Neural crest cell (in vitro differentiated cells): ENCODE measurements around the gene TRIM75. TPM values are rescaled to one million over a fixed set of nuclear protein-coding genes. Genes with fewer than 3 reads are reported as not detected.
A peak's percentile ranks its signal among the peaks of the same experiment; 100 is the strongest.

ENCODE experiments used
- DNase-seq: peaks from one replicate; pipeline ENCODE4 v3.0.0; 2021; ENCODE audit warnings: low read depth, mixed read lengths, low spot score
- H3K27ac Mint-ChIP-seq: one replicate; pipeline ENCODE4 v1.8.0; 2021; ENCODE audit warnings: mild to moderate bottlenecking, mixed read lengths; ENCODE audit not compliant: unreplicated experiment
- H3K27me3 Mint-ChIP-seq: 2 replicates; pipeline ENCODE4 v1.8.0; 2021; ENCODE audit warnings: low read depth, mild to moderate bottlenecking, mixed read lengths
- H3K36me3 Mint-ChIP-seq: 2 replicates; pipeline ENCODE4 v1.8.0; 2021; ENCODE audit warnings: low read depth, mild to moderate bottlenecking, mixed read lengths
- H3K4me1 Mint-ChIP-seq: 2 replicates; pipeline ENCODE4 v1.8.0; 2021; ENCODE audit warnings: mixed read lengths
- H3K4me3 Mint-ChIP-seq: one replicate; pipeline ENCODE4 v1.8.0; 2021; ENCODE audit warnings: mild to moderate bottlenecking, mixed read lengths
- H3K9me3 Mint-ChIP-seq: 2 replicates; pipeline ENCODE4 v1.8.0; 2021; ENCODE audit warnings: mixed read lengths
- CTCF ChIP-seq: fragments of 200-600 bp; sonication (generic); conservative IDR thresholded peaks from 2 replicates; pipeline ENCODE4 v1.5.0; 2021; ENCODE audit warnings: antibody characterized with exemption, mild to moderate bottlenecking
- total RNA-seq: library from RNA; stranded (reverse); gene quantifications from 2 replicates; pipeline ENCODE4 v1.2.1, GENCODE V29; 2021

The TRIM75 gene
- total RNA-seq, 1 donor from 2014 or later = not detected

- no peaks in the 10 kb centered on the region for H3K27me3 Mint-ChIP-seq
- DNase-seq = no peak
- peak; percentile 79 for TF ChIP-seq CTCF
- H3K4me3 Mint-ChIP-seq = no peak overlapping the region
- no peaks in the 10 kb centered on the region for H3K9me3 Mint-ChIP-seq
- peaks cover 2% of the 10 kb centered on the region for H3K36me3 Mint-ChIP-seq
- no peak overlapping the region for H3K27ac Mint-ChIP-seq
- no peaks in the 10 kb centered on the region for H3K4me1 Mint-ChIP-seq
Observed at GRCh38 chr4:165096776-165097175, 43.1 kb downstream of the TRIM75 start.

DNA sequence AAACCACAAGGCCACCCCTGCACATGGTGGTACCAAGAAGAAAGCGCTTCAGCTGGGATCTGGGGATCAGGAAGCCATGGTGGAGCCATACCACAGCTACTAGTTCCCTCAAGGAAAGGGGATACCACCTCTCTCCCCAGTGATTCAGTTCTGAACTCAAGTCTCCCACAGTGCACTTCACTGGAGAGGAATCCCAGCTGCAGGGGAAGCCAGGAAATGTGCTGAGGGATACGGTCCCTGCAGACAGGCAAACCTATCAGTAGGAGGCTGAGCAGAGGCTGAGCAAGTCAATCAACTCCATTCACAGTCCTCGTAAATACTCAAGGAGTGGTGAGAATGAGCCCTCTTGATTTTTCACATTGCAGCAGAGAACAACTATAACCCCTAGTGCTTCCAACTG is 48.0 kb downstream of the TRIM75 start:
- Mint-ChIP-seq H3K27ac (no peak overlapping the region), H3K4me1 (no peaks in the 10 kb centered on the region), H3K4me3 (no peak overlapping the region), H3K36me3 (no peaks in the 10 kb centered on the region), H3K27me3 (no peaks in the 10 kb centered on the region), H3K9me3 (no peaks in the 10 kb centered on the region)
- no peak for DNase-seq
- TF ChIP-seq CTCF = no peak

DNA sequence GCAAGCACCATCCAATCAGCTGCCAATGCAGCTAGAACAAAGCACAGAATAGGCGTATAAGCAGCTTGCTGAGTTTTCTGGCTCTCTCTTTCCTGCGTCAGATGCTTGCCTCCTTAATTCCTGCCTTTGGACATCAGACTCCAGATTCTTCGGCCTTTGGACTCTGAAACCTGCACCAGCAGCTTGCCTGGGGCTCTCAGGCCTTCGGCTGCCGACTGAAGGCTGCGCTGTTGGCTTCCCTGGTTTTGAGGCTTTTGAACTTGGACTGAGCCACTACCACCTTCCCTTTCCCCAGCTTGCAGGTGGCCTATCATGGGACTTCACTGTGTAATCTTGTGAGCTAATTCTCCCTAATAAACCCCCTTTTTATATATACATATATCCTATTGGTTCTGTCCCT is 52.9 kb downstream of the TRIM75 start:
- Mint-ChIP-seq H3K36me3 (no peaks in the 10 kb centered on the region), H3K4me1 (peaks cover 4% of the 10 kb centered on the region), H3K27ac (no peak overlapping the region), H3K27me3 (no peaks in the 10 kb centered on the region), H3K9me3 (no peaks in the 10 kb centered on the region), H3K4me3 (no peak overlapping the region)
- no peak for DNase-seq
- TF ChIP-seq CTCF = no peak

Other genes with a start within 250 kb of the TRIM75 start
- gene APELA, start 176.7 kb upstream of the TRIM75 start, total RNA-seq = 0.18 and 0.56 TPM in 2 replicates
- gene TRIM61, start 76.2 kb upstream of the TRIM75 start, total RNA-seq = 0.19 and 0.27 TPM in 2 replicates
- gene TRIM60, start 21.9 kb upstream of the TRIM75 start, total RNA-seq = not detected in 2 replicates
- gene TMEM192, start 59.0 kb downstream of the TRIM75 start, total RNA-seq = 14.3 and 15.1 TPM in 2 replicates
- gene KLHL2, start 153.7 kb downstream of the TRIM75 start, total RNA-seq = 14.9 and 17.4 TPM in 2 replicates